SH-SY5Y (cell line): ENCODE results near the gene ITPK1.

Experiments used
- GATA2 ChIP-seq: IDR thresholded peaks from 2 replicates; pipeline ENCODE4 v1.6.1; 2011; ENCODE audit warnings: mild to moderate bottlenecking, low read depth, low read length
- GATA3 ChIP-seq: IDR thresholded peaks from 2 replicates; pipeline ENCODE4 v1.6.1; 2011; ENCODE audit warnings: low read depth, mild to moderate bottlenecking, low read length, moderate library complexity

GRCh38 chr14:93034671-93034994, 81.1 kb downstream of the ITPK1 start:
- TF ChIP-seq GATA2 (no peak), GATA3 (no peak)
